ENCODE measurements around the gene LSS. TPM values are rescaled to one million over a fixed set of nuclear protein-coding genes. Genes with fewer than 3 reads are reported as not detected.

Gene LSS
- total and polyA plus RNA-seq, 10 of the 15 experiments (the other 5 are each of a cell fraction or from before 2014, with no cell fraction given), result 2.9 to 82.4 (median 27.5) TPM

- TF ChIP-seq MYC (IDR thresholded peaks at IDR 0.05; ENCODE audit: insufficient read depth, insufficient read length, insufficient replicate concordance, low read length, severe bottlenecking) (no peak), BCL11A (IDR thresholded peaks at IDR 0.05; ENCODE audit: low read depth, low read length) (no peak), TCF7 (IDR thresholded peaks at IDR 0.05; ENCODE audit: borderline replicate concordance) (no peak)
Observed at GRCh38 chr21:46161633-46162592, 66.7 kb downstream of the LSS start (continued).

- Histone ChIP-seq H4K20me1 (ENCODE audit: control insufficient read depth, insufficient read depth) (no peaks in the 10 kb centered on the region), H3K4me1 (ENCODE audit: control insufficient read depth, insufficient read depth, low read length) (no peaks in the 10 kb centered on the region), H2AFZ (ENCODE audit: control insufficient read depth, low read depth, low read length) (no peak overlapping the region), H3K36me3 (ENCODE audit: control insufficient read depth in 2 of 2, insufficient read depth in 2 of 2, low read length in 1 of 2) (no peaks in the 10 kb centered on the region), H3K27ac (ENCODE audit: control insufficient read depth, insufficient read depth) (no peak overlapping the region), H3K27me3 (replicated peaks in 1 of 2; ENCODE audit: control insufficient read depth in 2 of 2, insufficient read depth in 2 of 2, low read length in 1 of 2) (no peaks in the 10 kb centered on the region), H3K9ac (ENCODE audit: control insufficient read depth, insufficient read depth, low read length) (no peak overlapping the region), H3K4me2 (ENCODE audit: control insufficient read depth, insufficient read depth) (no peak overlapping the region), H3K79me2 (ENCODE audit: control insufficient read depth, insufficient read depth, low read length) (no peaks in the 10 kb centered on the region), H3K4me3 (no peak overlapping the region), H3K9me3 (replicated peaks; ENCODE audit: control insufficient read depth, insufficient read depth, low read length) (no peaks in the 10 kb centered on the region; the same call in 2 of the 3 replicates)
- SMC1A ChIA-PET (ENCODE audit: uncharacterized antibody, unreplicated experiment), result no interaction called here
- ATAC-seq (no peak), FAIRE-seq (no peak), DNase-seq (ENCODE audit: low read depth, low spot score) (no peak)
- intact Hi-C loops (cut with micrococcal nuclease; ENCODE audit: unreplicated experiment), result no loop called here
- in situ Hi-C loops (cut with MboI), result no loop called here
- POLR2A ChIA-PET, result no interaction called here
- WGBS (ENCODE audit: insufficient coverage, insufficient replicate concordance, low lambda C conversion rate, missing lambda C conversion rate), result 97% methylated on average over 37 of the region's 72 CpGs
- CTCF ChIA-PET, result no interaction called here
- RAD21 ChIA-PET (ENCODE audit: unreplicated experiment), result no interaction called here
- no TSS peak for BruUV-seq (replicated peaks)
- no peak for TF ChIP-seq ZBTB40 (IDR thresholded peaks at IDR 0.05; ENCODE audit: borderline replicate concordance)
- TF ChIP-seq ZNF687 (IDR thresholded peaks at IDR 0.05), result no peak
- no peak for TF ChIP-seq CBFB (IDR thresholded peaks at IDR 0.05; ENCODE audit: low read depth)
- TF ChIP-seq TBL1XR1 (IDR thresholded peaks at IDR 0.05; ENCODE audit: low read depth, low read length), result no peak
- TF ChIP-seq HDAC6 (IDR thresholded peaks at IDR 0.05; ENCODE audit: unreplicated experiment), result no peak
Observed at GRCh38 chr21:46160907-46161632, 67.5 kb downstream of the LSS start.

Measured in GM12878 (cell line).